Bronchial epithelial cell (primary cell): Measurements from ENCODE around the gene TBX6. TPM values are rescaled to one million over a fixed set of nuclear protein-coding genes. Genes with fewer than 3 reads are reported as not detected.

Experiments used
- DNase-seq: peaks from one replicate; pipeline ENCODE4 v3.0.0-alpha.2; 2010; ENCODE audit warnings: low read depth
- FAIRE-seq: peaks from 2 replicates; lab custom pipeline; 2011; peaks lifted over from hg19 to GRCh38; lab: Jason Lieb, UNC
- H3K27me3 ChIP-seq: 2 replicates; pipeline ENCODE4 v1.5.1; 2011; ENCODE audit warnings: low read length; ENCODE audit not compliant: control insufficient read depth, insufficient read depth
- H3K36me3 ChIP-seq: 2 replicates; pipeline ENCODE4 v1.5.1; 2011; ENCODE audit warnings: low read length; ENCODE audit not compliant: control insufficient read depth, insufficient read depth
- H3K4me3 ChIP-seq: 2 replicates; pipeline ENCODE4 v1.5.1; 2011; ENCODE audit warnings: mild to moderate bottlenecking, low read depth, low read length, control low read depth
- CTCF ChIP-seq: IDR thresholded peaks from 2 replicates; pipeline ENCODE4 v1.5.1; 2011; ENCODE audit warnings: mild to moderate bottlenecking, moderate library complexity, low read length, control low read depth, inconsistent platforms; ENCODE audit not compliant: insufficient read depth, severe bottlenecking
- total RNA-seq: library from RNA; depleted of rRNA; stranded (reverse); fragments of >200 nt; gene quantifications from 2 replicates; pipeline ENCODE4 v1.2.1, GENCODE V29; 2014

Gene TBX6
- total RNA-seq, 1 donor from 2014 or later, result 0.26 TPM

- no peak for DNase-seq
- H3K27me3 ChIP-seq, result no peaks in the 10 kb centered on the region
- no peak overlapping the region for H3K4me3 ChIP-seq
- TF ChIP-seq CTCF, result no peak
- H3K36me3 ChIP-seq, result peaks cover 2% of the 10 kb centered on the region
- no peak for FAIRE-seq
These were observed 30.7 kb downstream of the TBX6 start for GRCh38 chr16:30060836-30061554.

- DNase-seq, result no peak
- Histone ChIP-seq H3K27me3 (no peaks in the 10 kb centered on the region), H3K4me3 (no peak overlapping the region), H3K36me3 (no peaks in the 10 kb centered on the region)
- no peak for TF ChIP-seq CTCF
- FAIRE-seq, result no peak
These were observed 31.4 kb downstream of the TBX6 start for GRCh38 chr16:30060346-30060745.

GRCh38 chr16:30054959-30055553 is 36.7 kb downstream of the TBX6 start:
- DNase-seq (peak; percentile 83), FAIRE-seq (no peak)
- peak; percentile 89 for TF ChIP-seq CTCF
- H3K36me3 ChIP-seq, result no peaks in the 10 kb centered on the region
- no peaks in the 10 kb centered on the region for H3K27me3 ChIP-seq
- H3K4me3 ChIP-seq, result no peak overlapping the region

- DNase-seq (no peak), FAIRE-seq (no peak)
- no peaks in the 10 kb centered on the region for H3K36me3 ChIP-seq
- TF ChIP-seq CTCF, result no peak
- no peak overlapping the region for H3K4me3 ChIP-seq
- no peaks in the 10 kb centered on the region for H3K27me3 ChIP-seq
These were observed 37.3 kb downstream of the TBX6 start for GRCh38 chr16:30054451-30054850.

GRCh38 chr16:30053376-30054015 is 38.2 kb downstream of the TBX6 start:
- Histone ChIP-seq H3K27me3 (no peaks in the 10 kb centered on the region), H3K36me3 (no peaks in the 10 kb centered on the region)
- no peak for TF ChIP-seq CTCF

More at GRCh38 chr16:30053376-30054015, 38.2 kb downstream of the TBX6 start:
- H3K4me3 ChIP-seq, result peak overlapping the region; percentile 58
- DNase-seq, result peak; percentile 41
- FAIRE-seq, result no peak
